GM19351 (cell line): ENCODE measurements around the gene RHBDL3.
"Not testable (repeated sequence)": the region's sequence is repeated elsewhere in the genome, so short reads cannot be mapped to it uniquely, and the experiment has no call there.

Source experiments
- ATAC-seq: cut with Tn5 transposase; IDR thresholded peaks from one replicate; pipeline ENCODE4 v1.9.1; 2021; ENCODE audit warnings: mild to moderate bottlenecking, moderate library complexity; ENCODE audit not compliant: unreplicated experiment

Gene RHBDL3, protein sequence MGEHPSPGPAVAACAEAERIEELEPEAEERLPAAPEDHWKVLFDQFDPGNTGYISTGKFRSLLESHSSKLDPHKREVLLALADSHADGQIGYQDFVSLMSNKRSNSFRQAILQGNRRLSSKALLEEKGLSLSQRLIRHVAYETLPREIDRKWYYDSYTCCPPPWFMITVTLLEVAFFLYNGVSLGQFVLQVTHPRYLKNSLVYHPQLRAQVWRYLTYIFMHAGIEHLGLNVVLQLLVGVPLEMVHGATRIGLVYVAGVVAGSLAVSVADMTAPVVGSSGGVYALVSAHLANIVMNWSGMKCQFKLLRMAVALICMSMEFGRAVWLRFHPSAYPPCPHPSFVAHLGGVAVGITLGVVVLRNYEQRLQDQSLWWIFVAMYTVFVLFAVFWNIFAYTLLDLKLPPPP

DNA sequence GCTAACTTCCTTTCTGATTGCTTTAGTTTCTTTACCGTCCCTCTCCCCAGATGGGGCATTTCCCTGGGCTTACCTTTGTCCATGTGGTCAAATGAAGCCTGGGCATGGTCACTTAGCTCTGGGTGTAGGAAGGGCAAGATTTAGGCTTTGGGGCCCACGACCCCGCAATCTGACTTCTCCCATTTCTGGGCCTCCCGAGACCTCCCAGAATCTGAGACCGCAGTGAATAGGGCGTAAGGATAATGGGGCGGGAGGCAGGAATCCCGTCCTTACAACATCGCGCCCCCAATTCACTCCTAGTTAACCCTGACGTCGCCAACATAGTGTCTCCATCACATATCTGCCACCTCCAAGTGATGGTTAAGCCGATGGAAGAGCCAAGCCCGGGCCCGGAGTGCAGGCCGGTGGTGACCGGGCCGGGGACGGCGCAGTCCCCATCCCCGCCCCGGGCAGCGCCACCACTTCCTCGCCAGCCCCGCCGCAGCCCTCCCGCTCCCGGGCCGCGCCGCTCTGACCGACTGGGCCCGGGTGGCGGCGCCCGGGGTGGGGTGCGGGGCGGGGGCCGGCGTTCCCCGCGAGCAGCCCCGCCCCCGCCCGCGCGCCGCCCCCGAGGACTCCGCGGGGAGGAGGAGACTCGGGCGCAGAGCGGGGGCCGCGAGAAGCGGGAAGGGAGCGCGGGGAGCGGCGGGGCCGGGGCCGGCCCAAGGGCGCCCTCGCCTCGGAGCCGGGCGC, at the start of gene RHBDL3:
RHBDL3 (plus strand) TSS at position 641 of the 732 bp plus-strand sequence. CDS start 358 bp downstream, outside the sequence.
- no peak for ATAC-seq

DNA sequence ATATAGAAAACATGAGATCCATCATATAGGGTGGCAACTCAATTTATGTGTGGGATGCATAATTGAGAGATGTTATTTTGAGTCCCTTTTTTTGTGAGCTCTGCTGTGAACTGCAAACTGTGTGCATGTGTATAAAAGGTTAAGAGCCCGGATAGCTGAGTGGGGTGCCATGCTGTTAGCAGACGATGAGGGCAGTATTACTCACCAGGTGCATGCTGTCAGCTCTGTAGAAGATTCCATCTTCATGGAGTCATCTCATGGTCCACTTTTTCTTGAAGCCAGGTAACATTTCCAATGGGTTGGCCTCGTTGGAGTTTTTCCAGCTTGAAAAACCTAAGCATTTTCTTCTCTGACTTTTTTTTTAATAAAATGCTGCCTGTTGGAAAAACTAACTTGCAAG, 43.0 kb upstream of the RHBDL3 start:
- no peak for ATAC-seq

DNA sequence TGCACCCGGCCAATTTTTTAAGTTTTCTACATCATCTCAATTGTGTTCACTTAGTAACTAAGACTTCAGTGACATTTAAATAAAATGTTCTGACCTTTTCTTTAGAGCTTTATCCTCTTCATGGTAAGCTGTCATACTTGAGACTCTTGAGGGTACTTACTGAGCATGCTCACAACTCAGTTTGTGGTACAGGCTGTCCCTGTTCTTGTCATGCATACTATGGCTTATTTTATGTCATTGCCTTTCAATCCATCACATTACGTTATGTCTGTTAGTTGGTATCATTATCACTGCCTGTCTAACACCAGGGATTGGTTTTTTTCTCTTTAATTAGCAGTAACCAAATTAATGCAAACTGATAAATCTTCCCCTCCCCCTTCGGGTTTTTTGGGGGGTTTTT, 41.9 kb upstream of the RHBDL3 start:
- ATAC-seq: no peak

- ATAC-seq: no peak
Observed at GRCh38 chr17:32226886-32227285, 38.7 kb upstream of the RHBDL3 start.

DNA sequence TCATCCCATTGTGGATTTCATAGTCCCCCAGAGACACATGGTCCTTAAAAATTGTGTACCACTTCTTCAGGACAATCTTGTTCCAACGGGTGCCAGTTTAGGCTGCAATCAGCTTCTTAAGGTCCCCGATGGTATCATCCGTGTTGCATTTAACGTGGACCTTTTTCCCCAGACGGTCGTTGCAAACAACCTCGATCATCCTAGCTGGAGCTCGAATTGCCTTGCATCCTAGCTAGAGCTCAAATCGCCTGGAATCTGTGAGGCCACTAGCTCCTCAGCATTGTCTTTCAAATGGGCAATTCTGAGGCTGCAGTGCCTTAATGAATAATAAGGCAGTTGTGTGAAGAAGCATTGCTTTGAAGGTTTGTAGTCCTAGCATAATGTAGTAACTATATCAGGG, 37.7 kb upstream of the RHBDL3 start:
- no peak for ATAC-seq

GRCh38 chr17:32235588-32235987, 30.0 kb upstream of the RHBDL3 start:
- no peak for ATAC-seq

DNA sequence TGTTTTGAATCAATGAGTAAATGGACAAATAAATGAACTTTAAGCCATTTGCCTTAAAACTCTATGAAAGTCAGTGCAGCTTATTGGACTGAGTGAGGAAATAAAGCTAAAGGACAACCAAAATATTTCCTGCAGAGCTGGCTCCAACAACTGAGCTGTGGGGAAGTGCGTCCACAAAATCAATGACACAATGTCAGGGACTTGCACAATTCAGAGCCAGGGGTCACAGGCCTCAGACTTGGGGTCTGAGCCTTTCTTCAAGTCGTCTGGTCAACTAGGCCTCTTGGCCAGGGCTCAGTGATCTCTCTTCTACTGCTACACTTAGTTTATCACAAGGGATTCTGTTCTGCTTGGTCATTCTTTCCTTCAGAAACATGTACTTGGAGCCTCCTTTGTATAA, 26.2 kb upstream of the RHBDL3 start:
- ATAC-seq: no peak

DNA sequence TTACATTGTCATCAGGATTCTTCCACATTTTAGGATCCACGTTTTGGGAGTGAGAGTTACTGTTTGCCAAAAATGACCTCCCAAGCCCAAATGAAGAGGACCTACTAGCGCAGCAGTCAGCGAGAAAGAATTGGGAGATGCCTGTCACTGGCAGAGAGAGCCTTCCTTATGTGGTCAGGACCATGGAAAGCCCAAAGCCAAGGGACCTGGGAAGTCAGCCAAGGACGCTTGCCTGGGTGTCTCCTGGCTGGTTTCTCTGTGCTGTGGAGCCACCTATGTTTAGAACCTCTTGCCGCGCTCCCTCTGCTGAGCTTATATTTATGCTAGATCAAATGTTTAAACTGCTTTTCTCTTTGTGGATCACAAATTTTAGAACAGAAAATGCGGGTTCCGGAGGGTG, 24.9 kb upstream of the RHBDL3 start:
- no peak for ATAC-seq

- ATAC-seq: no peak
Observed at GRCh38 chr17:32241640-32242039, 24.0 kb upstream of the RHBDL3 start.

DNA sequence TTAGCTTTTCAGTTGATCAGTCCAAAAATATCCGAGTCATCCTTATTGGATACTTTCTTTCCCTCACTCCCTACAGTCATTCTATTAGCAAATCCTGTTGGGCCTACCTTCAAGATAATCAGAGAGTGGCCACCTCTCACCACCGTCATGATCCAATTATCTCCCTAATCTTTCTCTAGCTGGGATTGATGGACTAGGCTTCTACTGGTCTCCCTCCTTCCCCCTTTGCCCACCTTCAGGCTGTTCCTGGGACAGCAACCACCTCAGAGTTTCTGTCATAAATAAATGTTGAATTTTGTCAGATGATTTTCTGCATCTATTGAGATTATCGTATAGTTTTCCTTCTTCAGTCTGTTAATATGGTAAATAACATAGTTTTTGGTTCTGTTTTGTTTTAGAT, 16.2 kb upstream of the RHBDL3 start:
- ATAC-seq: no peak

GRCh38 chr17:32253117-32253611, 12.5 kb upstream of the RHBDL3 start:
- ATAC-seq: peak; percentile 61

GRCh38 chr17:32256012-32256700, 9.5 kb upstream of the RHBDL3 start:
- ATAC-seq: no peak

- ATAC-seq: no peak
Observed at GRCh38 chr17:32256701-32257019, 9.0 kb upstream of the RHBDL3 start.

- no peak for ATAC-seq
Observed at GRCh38 chr17:32258383-32259140, 7.1 kb upstream of the RHBDL3 start.

DNA sequence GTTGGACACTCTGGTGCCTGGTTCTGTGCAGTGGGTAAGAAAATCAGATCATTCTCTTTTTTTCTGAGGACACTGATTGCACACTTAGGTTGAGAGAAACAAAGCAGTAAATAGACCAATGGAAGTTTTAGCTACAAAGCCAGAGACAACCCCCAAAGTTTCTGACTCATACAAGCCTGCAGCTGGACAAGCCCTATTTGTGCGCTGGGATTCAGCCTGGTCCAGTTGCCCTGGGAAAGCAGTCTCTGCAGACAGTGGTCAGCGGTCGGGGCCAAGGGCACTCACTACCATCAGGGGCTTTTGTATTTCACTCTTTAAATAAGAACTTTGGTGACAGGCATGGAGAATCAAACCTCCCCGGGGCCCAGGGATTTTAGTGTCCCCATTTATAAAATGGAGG, 6.0 kb upstream of the RHBDL3 start:
- ATAC-seq: no peak

- ATAC-seq: no peak
Observed at GRCh38 chr17:32261417-32261736, 4.3 kb upstream of the RHBDL3 start.

DNA sequence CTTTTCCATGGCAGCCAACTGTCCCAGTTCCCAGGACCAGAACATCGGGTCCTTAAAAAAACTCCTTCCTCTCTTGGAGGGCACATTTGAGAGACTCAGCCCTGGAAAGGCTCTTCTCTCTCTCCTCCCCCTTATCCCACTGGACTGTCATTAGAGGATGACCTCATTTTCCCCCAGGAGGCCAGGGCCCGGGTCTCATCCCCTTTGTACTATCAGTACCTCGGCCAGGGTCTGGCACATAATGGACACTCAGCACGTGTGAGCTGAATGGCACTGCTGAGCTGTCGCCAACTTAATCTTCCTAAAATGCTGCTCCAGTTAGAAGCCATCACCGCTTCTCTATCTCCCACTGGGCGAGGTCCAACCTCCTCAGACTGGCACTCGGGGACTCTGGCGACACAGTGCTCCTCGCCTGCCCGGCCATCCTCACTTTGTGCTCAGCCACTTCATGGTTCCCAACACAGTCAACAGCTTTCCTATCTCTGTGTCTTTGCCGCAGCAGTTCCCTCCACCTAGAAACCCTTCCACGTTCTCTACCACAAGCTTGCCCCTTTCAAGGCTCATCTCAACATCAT, 3.6 kb upstream of the RHBDL3 start:
- no peak for ATAC-seq

DNA sequence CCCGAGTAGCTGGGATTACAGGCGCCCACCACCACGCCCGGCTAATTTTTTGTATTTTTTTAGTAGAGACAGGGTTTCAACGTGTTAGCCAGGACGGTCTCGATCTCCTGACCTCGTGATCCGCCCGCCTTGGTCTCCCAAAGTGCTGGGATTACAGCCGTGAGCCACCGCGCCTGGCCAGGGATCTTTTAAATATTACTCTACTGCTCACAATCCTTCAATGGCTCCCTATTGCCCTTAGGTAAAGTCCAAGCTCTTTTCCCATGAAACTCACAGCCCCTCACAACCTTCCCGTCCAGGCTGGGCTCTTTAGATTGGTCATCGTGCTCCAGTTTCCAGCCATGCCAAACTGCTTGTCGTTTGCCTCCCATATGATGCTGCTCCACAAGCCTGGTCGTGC, 2.1 kb upstream of the RHBDL3 start:
- not testable (repeated sequence) for ATAC-seq

DNA sequence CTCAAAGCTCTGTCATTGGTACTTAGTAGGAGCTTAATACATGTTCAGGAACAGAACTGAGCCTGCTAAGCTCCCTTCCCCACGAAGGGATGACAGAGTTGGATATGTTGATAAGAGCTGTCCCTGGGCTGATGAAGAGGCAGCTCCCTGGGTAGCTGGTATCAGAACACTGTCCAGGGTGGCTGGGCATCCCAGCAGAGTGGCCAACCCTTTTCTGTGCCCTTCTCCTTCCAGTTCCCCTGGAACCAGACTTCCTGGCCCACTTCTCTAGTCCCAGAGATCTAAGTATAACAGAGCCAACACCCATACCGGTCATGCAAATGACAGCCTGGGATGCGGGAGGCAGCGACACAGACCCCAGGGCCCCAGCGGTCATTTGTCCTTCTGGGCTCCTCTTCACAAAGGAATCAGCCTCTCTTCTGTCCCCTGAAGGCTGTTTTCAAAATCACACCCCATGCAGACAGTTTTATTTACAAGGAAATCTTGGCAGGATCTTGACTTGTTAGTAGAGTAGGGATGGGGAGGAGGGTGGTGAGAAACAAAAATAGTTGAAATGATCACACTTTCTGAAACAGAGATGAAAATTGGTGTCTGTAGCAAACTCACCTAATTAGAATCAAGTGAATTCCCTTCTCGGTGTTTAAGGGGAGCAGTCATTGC, 1.4 kb upstream of the RHBDL3 start:
- ATAC-seq: no peak

DNA sequence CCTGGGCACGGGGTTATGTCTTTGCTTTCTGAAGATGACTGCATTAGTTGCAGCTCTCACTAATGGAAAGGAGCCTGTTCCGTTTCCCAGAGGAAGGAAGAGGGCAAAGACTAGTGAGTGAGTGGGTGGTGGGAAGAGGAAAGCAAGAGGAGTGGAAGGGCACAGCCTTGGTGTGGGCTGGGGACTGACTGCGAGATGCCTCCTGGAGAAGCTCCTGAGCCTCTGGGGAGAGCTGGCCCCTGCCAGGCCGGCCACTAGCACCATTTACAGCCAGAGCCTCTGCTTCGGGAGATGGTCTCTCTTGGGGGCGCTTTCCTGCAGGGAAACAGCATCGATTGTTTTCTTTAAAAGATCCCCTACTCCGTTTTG, 825 bp upstream of the RHBDL3 start:
- ATAC-seq: no peak
